Tongue (tissue), 2 donors: ENCODE measurements around the gene DNAJC18. TPM values are rescaled to one million over a fixed set of nuclear protein-coding genes. Genes with fewer than 3 reads are reported as not detected.
"Not testable (repeated sequence)": the region's sequence is repeated elsewhere in the genome, so short reads cannot be mapped to it uniquely, and the experiment has no call there.

Experiments used
- DNase-seq: peaks from one replicate; pipeline ENCODE4 v3.0.0-alpha.2; 2015
- total RNA-seq: library from RNA; depleted of rRNA; stranded (reverse); fragments of >200 nt; gene quantifications from one replicate; pipeline ENCODE4 v1.2.3, GENCODE V29; 2014

DNAJC18 gene
- total RNA-seq, 1 donor from 2014 or later, result 21.8 TPM

- not testable (repeated sequence) for DNase-seq
Observed at GRCh38 chr5:139386956-139387355, 52.4 kb downstream of the DNAJC18 start.

GRCh38 chr5:139386050-139386438, 53.3 kb downstream of the DNAJC18 start:
- no peak for DNase-seq

- DNase-seq, result no peak
Observed at GRCh38 chr5:139385061-139386049, 54.0 kb downstream of the DNAJC18 start.

GRCh38 chr5:139384591-139385051, 54.7 kb downstream of the DNAJC18 start:
- DNase-seq, result no peak

GRCh38 chr5:139383993-139384590, 55.2 kb downstream of the DNAJC18 start:
- no peak for DNase-seq

GRCh38 chr5:139383275-139383992, 55.9 kb downstream of the DNAJC18 start, which contains the start of gene SLC23A1:
Gene SLC23A1 (minus strand): TSS chr5:139383297. CDS start chr5:139383253, 44 bp downstream.
- DNase-seq, result no peak

- DNase-seq, result no peak
Observed at GRCh38 chr5:139382807-139383206, 56.5 kb downstream of the DNAJC18 start.

GRCh38 chr5:139381837-139382761, 57.2 kb downstream of the DNAJC18 start:
- DNase-seq, result no peak

- no peak for DNase-seq
Observed at GRCh38 chr5:139379626-139380449, 59.5 kb downstream of the DNAJC18 start.

- no peak for DNase-seq
Observed at GRCh38 chr5:139378941-139379361, 60.4 kb downstream of the DNAJC18 start.

- no peak for DNase-seq
Observed at GRCh38 chr5:139378101-139378825, 61.1 kb downstream of the DNAJC18 start.

- no peak for DNase-seq
Observed at GRCh38 chr5:139377226-139377625, 62.1 kb downstream of the DNAJC18 start.

- DNase-seq, result no peak
Observed at GRCh38 chr5:139376364-139376763, 63.0 kb downstream of the DNAJC18 start.

- no peak for DNase-seq
Observed at GRCh38 chr5:139374909-139375308, 64.4 kb downstream of the DNAJC18 start.

- no peak for DNase-seq
Observed at GRCh38 chr5:139371482-139372435, 67.6 kb downstream of the DNAJC18 start.

- no peak for DNase-seq
Observed at GRCh38 chr5:139369181-139369580, 70.1 kb downstream of the DNAJC18 start.

- DNase-seq, result no peak
Observed at GRCh38 chr5:139368613-139369012, 70.7 kb downstream of the DNAJC18 start.

- DNase-seq, result no peak
Observed at GRCh38 chr5:139364466-139364865, 74.9 kb downstream of the DNAJC18 start.

GRCh38 chr5:139363937-139364336, 75.4 kb downstream of the DNAJC18 start:
- DNase-seq, result no peak
